GM19452 (cell line): ENCODE data around the gene HP.
"Not testable (repeated sequence)": the region's sequence is repeated elsewhere in the genome, so short reads cannot be mapped to it uniquely, and the experiment has no call there.

ENCODE experiments used
- ATAC-seq: cut with Tn5 transposase; IDR thresholded peaks from one replicate; pipeline ENCODE4 v1.9.1; 2021; ENCODE audit not compliant: unreplicated experiment

HP gene

GRCh38 chr16:72054254-72054847 lies at the start of gene HP:
Gene HP, plus strand, starts transcription at chr16:72054505. Its CDS starts 148 bp downstream, at chr16:72054653.
- ATAC-seq, result not testable (repeated sequence)

GRCh38 chr16:72008065-72008423 lies 46.3 kb upstream of the HP start:
- ATAC-seq, result not testable (repeated sequence)

GRCh38 chr16:72008424-72009216 lies 45.7 kb upstream of the HP start, which contains the start of gene DHODH:
Gene DHODH, plus strand, starts transcription at chr16:72008744. Its CDS starts 21 bp downstream, at chr16:72008765.
- ATAC-seq, result peak; percentile 99

- ATAC-seq, result no peak
Observed at GRCh38 chr16:72009779-72010178, 44.5 kb upstream of the HP start.

- ATAC-seq, result no peak
Observed at GRCh38 chr16:72012607-72013006, 41.7 kb upstream of the HP start.

- ATAC-seq, result no peak
Observed at GRCh38 chr16:72013389-72013788, 40.9 kb upstream of the HP start.

GRCh38 chr16:72013888-72014581 lies 40.3 kb upstream of the HP start:
- ATAC-seq, result no peak

- no peak for ATAC-seq
Observed at GRCh38 chr16:72014675-72015074, 39.6 kb upstream of the HP start.

- no peak for ATAC-seq
Observed at GRCh38 chr16:72015124-72015523, 39.2 kb upstream of the HP start.

GRCh38 chr16:72018470-72018869 lies 35.8 kb upstream of the HP start:
- ATAC-seq, result no peak

- no peak for ATAC-seq
Observed at GRCh38 chr16:72021043-72021442, 33.3 kb upstream of the HP start.

- no peak for ATAC-seq
Observed at GRCh38 chr16:72022127-72022526, 32.2 kb upstream of the HP start.

- no peak for ATAC-seq
Observed at GRCh38 chr16:72023962-72024361, 30.3 kb upstream of the HP start.

GRCh38 chr16:72024862-72025382 lies 29.4 kb upstream of the HP start:
- ATAC-seq, result no peak

GRCh38 chr16:72025404-72026114 lies 28.7 kb upstream of the HP start:
- ATAC-seq, result no peak

- no peak for ATAC-seq
Observed at GRCh38 chr16:72027669-72028378, 26.5 kb upstream of the HP start.

- no peak for ATAC-seq
Observed at GRCh38 chr16:72029567-72030271, 24.6 kb upstream of the HP start.

GRCh38 chr16:72033437-72033836 lies 20.9 kb upstream of the HP start:
- no peak for ATAC-seq

GRCh38 chr16:72036098-72036497 lies 18.2 kb upstream of the HP start:
- no peak for ATAC-seq

GRCh38 chr16:72042157-72042660 lies 12.1 kb upstream of the HP start:
- ATAC-seq, result no peak
